ENCODE measurements around the gene ADCY4. TPM values are rescaled to one million over a fixed set of nuclear protein-coding genes. Genes with fewer than 3 reads are reported as not detected.

ADCY4 gene
- total RNA-seq, 1 donor from 2014 or later: 0.46 TPM

DNA sequence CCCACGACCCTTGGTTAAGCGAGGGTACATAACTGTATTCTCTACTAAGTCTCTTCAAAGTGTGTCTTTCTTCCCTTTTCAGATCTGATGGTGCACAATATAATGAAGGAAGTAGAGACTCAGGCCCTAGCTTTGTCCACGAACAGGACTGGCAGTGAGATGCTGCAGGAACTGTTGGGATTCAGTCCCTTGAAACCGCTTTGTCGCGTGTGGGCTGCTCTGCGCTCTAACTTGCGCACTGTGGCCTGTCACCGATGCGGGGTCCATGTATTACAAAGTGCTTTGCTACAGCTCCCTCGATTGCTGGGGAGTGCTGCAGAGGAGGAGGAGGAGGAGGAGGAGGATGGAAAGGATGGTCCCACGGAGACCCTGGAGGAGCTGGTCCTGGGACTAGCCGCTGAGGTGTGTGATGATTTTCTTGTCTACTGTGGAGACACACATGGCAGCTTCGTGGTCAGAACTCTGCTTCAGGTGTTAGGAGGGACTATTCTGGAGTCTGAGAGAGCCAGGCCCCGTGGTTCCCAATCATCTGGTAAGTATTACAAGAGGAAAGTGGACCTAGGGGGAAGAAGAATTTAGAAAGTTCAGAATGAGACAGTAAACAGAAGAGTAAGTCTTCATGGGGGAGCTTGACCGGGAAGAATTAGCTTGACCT lies 34.4 kb downstream of the ADCY4 start:
- DNase-seq (ENCODE audit: low spot score, unreplicated experiment): no peak
- Mint-ChIP-seq H3K9me3 (ENCODE audit: low read depth) (no peaks in the 10 kb centered on the region), H3K36me3 (ENCODE audit: insufficient read depth) (peaks cover 13% of the 10 kb centered on the region), H3K4me3 (ENCODE audit: low read depth) (peak overlapping the region; percentile 92), H3K27ac (peak overlapping the region; percentile 82), H3K27me3 (no peaks in the 10 kb centered on the region), H3K4me1 (ENCODE audit: low read depth) (peaks cover 21% of the 10 kb centered on the region)
- TF ChIP-seq, protein P1, sequence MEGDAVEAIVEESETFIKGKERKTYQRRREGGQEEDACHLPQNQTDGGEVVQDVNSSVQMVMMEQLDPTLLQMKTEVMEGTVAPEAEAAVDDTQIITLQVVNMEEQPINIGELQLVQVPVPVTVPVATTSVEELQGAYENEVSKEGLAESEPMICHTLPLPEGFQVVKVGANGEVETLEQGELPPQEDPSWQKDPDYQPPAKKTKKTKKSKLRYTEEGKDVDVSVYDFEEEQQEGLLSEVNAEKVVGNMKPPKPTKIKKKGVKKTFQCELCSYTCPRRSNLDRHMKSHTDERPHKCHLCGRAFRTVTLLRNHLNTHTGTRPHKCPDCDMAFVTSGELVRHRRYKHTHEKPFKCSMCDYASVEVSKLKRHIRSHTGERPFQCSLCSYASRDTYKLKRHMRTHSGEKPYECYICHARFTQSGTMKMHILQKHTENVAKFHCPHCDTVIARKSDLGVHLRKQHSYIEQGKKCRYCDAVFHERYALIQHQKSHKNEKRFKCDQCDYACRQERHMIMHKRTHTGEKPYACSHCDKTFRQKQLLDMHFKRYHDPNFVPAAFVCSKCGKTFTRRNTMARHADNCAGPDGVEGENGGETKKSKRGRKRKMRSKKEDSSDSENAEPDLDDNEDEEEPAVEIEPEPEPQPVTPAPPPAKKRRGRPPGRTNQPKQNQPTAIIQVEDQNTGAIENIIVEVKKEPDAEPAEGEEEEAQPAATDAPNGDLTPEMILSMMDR (IDR thresholded peaks at IDR 0.05; ENCODE audit: unreplicated experiment): no peak

DNA sequence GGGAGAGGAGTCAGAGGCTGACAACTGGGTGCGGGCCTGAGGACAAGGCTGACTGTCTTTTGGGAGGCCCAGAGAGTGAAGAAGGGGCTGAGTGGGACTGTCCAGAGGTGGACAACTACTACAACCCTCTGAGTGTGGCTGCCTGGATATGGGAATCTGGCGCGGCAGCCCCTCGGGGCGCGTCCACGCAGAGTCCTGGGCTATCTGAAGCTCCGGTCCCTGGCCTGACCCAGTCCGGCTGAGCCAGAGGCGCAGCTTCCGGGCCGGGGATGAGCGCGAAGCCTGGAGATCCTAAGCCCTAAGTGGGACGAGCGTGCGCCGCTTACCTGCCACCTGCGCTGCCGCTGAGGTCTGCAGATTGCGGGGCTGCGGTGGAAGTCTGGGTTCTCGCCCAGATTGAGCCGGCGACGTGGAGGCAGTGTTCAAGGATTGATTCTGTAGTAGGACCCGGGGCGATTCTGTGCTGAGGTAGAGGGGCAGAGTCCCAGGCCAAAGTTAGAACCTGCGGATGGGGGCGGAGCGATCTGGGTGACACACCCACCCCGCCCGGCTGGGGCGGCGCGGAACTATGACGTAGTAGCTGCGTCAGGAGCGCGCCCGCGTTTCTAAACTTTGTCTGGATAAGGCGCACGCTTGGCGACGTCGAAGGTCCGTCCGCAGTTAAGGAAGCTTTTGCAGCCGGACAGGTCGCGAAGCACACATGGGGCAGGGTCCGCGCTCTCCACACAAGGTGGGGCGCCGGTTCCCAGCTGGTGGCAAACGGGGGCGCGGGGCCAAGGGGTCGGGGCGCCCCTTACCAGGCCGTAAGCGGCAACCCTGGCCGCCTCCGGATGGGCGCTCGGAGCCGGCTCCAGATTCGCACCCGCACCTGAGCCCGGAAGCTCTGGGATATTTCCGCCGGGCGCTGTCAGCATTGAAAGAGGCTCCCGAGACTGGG lies 35.3 kb downstream of the ADCY4 start, which contains the start of the genes DHRS1 and NOP9:
TSS of gene DHRS1 (minus strand) at position 526 of the 937 bp plus-strand sequence. CDS start 674 bp downstream, outside the sequence.
TSS of gene NOP9 (plus strand) at position 596 of the 937 bp plus-strand sequence. CDS start at position 701, 105 bp downstream.
- Mint-ChIP-seq H3K4me3 (ENCODE audit: low read depth) (peak within 1 kb of the TSS; percentile 92), H3K27me3 (no peaks in the 10 kb centered on the region), H3K27ac (peak within 1 kb of the TSS; percentile 97), H3K9me3 (ENCODE audit: low read depth) (no peaks in the 10 kb centered on the region), H3K36me3 (ENCODE audit: insufficient read depth) (peaks cover 9% of the 10 kb centered on the region), H3K4me1 (ENCODE audit: low read depth) (peaks cover 21% of the 10 kb centered on the region)
- TF ChIP-seq, protein P1 (IDR thresholded peaks at IDR 0.05; ENCODE audit: unreplicated experiment): no peak
- peak; percentile 88 for DNase-seq (ENCODE audit: low spot score, unreplicated experiment)

DNA sequence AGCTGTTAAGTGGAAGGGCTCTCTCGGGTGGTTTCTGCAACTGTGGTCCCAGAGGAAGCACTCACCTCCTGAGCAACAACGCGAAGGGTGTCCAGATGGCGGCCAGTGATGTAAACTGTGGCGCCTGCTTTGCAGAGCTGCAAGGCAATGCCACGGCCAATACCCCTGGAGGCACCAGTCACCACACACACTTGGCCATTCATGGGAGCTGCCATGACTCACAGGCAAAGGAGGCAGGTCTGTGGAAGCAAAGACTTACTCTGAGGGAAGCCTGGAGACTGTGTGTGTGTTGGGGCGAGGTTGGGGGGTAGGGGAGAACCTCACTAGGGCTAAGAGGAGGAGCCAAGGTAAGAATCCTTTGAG lies 36.0 kb downstream of the ADCY4 start:
- Mint-ChIP-seq H3K9me3 (ENCODE audit: low read depth) (no peaks in the 10 kb centered on the region), H3K36me3 (ENCODE audit: insufficient read depth) (peaks cover 10% of the 10 kb centered on the region), H3K27me3 (no peaks in the 10 kb centered on the region), H3K4me3 (ENCODE audit: low read depth) (peak overlapping the region; percentile 92), H3K27ac (peak overlapping the region; percentile 97), H3K4me1 (ENCODE audit: low read depth) (peaks cover 21% of the 10 kb centered on the region)
- TF ChIP-seq, protein P1 (IDR thresholded peaks at IDR 0.05; ENCODE audit: unreplicated experiment): no peak
- no peak for DNase-seq (ENCODE audit: low spot score, unreplicated experiment)

GRCh38 chr14:24297190-24297964 lies 37.5 kb downstream of the ADCY4 start:
- Mint-ChIP-seq H3K27ac (peak overlapping the region; percentile 5), H3K27me3 (no peaks in the 10 kb centered on the region), H3K4me1 (ENCODE audit: low read depth) (peaks cover 21% of the 10 kb centered on the region), H3K9me3 (ENCODE audit: low read depth) (no peaks in the 10 kb centered on the region), H3K36me3 (ENCODE audit: insufficient read depth) (peaks cover 8% of the 10 kb centered on the region), H3K4me3 (ENCODE audit: low read depth) (peak overlapping the region; percentile 38)
- TF ChIP-seq, protein P1 (IDR thresholded peaks at IDR 0.05; ENCODE audit: unreplicated experiment): peak; percentile 42
- DNase-seq (ENCODE audit: low spot score, unreplicated experiment): no peak
